SK-N-SH (cell line): ENCODE measurements around the gene PARVB. TPM values are rescaled to one million over a fixed set of nuclear protein-coding genes. Genes with fewer than 3 reads are reported as not detected.

Experiments used
- CTCF ChIA-PET: fragments of 300-600, 350-600 bp; formaldehyde crosslinking; extraction: SDS; loops from one replicate; lab custom pipeline; 2021; lab: Yijun Ruan, JAX
- POLR2A ChIA-PET: fragments of 350-600 bp; sonication (Branson Sonifier 250); formaldehyde crosslinking; extraction: SDS; loops from one replicate; lab custom pipeline; 2020; ENCODE audit warnings: antibody characterized with exemption, inconsistent platforms; lab: Yijun Ruan, JAX
- DNase-seq: peaks from one replicate; pipeline ENCODE4 v3.0.0; 2012
- H2AFZ ChIP-seq: fragments of 200-600 bp; sonication (generic); 2 replicates; pipeline ENCODE4 v1.8.1; 2016; ENCODE audit warnings: antibody characterized with exemption, mild to moderate bottlenecking, low read depth
- H3F3A ChIP-seq: fragments of 200-600 bp; sonication (generic); replicated peaks from 2 replicates; pipeline ENCODE3; 2016; ENCODE audit warnings: antibody characterized with exemption, mild to moderate bottlenecking; ENCODE audit not compliant: insufficient read depth
- H3K27ac ChIP-seq, 2 experiments: fragments of 200-500 bp in 1 of 2; fragments of 200-600 bp in 1 of 2; sonication (Bioruptor generic) in 1 of 2; sonication (generic), shearing (Covaris generic) in 1 of 2; 2 replicates each; pipeline versions ENCODE4 v1.5.1 to v1.6.1; 2014 to 2016; ENCODE audit warnings: low read depth in 2 of 2, inconsistent platforms in 1 of 2, low read length in 1 of 2, mild to moderate bottlenecking in 1 of 2, mixed read lengths in 1 of 2
- H3K27me3 ChIP-seq: fragments of 200-600 bp; sonication (generic), shearing (Covaris generic); 2 replicates; pipeline ENCODE4 v1.6.1; 2016; ENCODE audit warnings: mixed run types; ENCODE audit not compliant: insufficient read depth
- H3K36me3 ChIP-seq, 2 experiments: fragments of 200-500 bp in 1 of 2; fragments of 200-600 bp in 1 of 2; sonication (Bioruptor generic) in 1 of 2; sonication (generic) in 1 of 2; replicated peaks in 1 of 2; 2 replicates each; pipeline versions ENCODE3 to v1.5.1; 2014 to 2016; ENCODE audit warnings: low read length in 1 of 2, mild to moderate bottlenecking in 1 of 2; ENCODE audit not compliant: insufficient read depth in 2 of 2, control insufficient read depth in 1 of 2
- H3K4me1 ChIP-seq, 2 experiments: fragments of 200-500 bp in 1 of 2; fragments of 200-600 bp in 1 of 2; sonication (Bioruptor generic) in 1 of 2; sonication (generic), shearing (Covaris generic) in 1 of 2; 2 replicates each; pipeline versions ENCODE4 v1.5.1 to v1.6.1; 2014 to 2016; ENCODE audit warnings: low read depth in 1 of 2, low read length in 1 of 2, mixed run types in 1 of 2; ENCODE audit not compliant: insufficient read depth in 2 of 2, control insufficient read depth in 1 of 2
- H3K4me2 ChIP-seq: fragments of 200-600 bp; sonication (generic), shearing (Covaris generic); 2 replicates; pipeline ENCODE4 v1.6.1; 2017; ENCODE audit warnings: mixed run types
- H3K4me3 ChIP-seq, 2 experiments: fragments of 200-500 bp in 1 of 2; fragments of 200-600 bp in 1 of 2; sonication (Bioruptor generic) in 1 of 2; sonication (generic), shearing (Covaris generic) in 1 of 2; 2 replicates each; pipeline versions ENCODE4 v1.5.1 to v1.8.1; 2014 to 2016; ENCODE audit warnings: low read depth in 2 of 2, inconsistent platforms in 1 of 2, low read length in 1 of 2, mild to moderate bottlenecking in 1 of 2, mixed read lengths in 1 of 2, moderate library complexity in 1 of 2
- H3K79me2 ChIP-seq: fragments of 200-600 bp; sonication (generic); 2 replicates; pipeline ENCODE4 v1.8.1; 2017; ENCODE audit warnings: mild to moderate bottlenecking; ENCODE audit not compliant: insufficient read depth
- H3K9ac ChIP-seq: fragments of 200-600 bp; sonication (generic); 2 replicates; pipeline ENCODE4 v1.6.1; 2017; ENCODE audit warnings: mixed run types
- H3K9me2 ChIP-seq: fragments of 200-600 bp; sonication (generic); 2 replicates; pipeline ENCODE4 v1.6.1; 2017; ENCODE audit warnings: mixed run types
- H3K9me3 ChIP-seq: fragments of 200-600 bp; sonication (generic); 2 replicates; pipeline ENCODE4 v1.6.1; 2017; ENCODE audit warnings: mixed run types, mild to moderate bottlenecking, moderate library complexity
- H4K20me1 ChIP-seq: fragments of 200-600 bp; sonication (generic); 2 replicates; pipeline ENCODE4 v1.6.1; 2017; ENCODE audit warnings: mild to moderate bottlenecking, mixed run types; ENCODE audit not compliant: insufficient read depth
- CHD2 ChIP-seq: fragments of 150-350 bp; IDR thresholded peaks from 2 replicates; pipeline ENCODE4 v1.6.1; 2018; ENCODE audit warnings: low read length; ENCODE audit not compliant: partially characterized antibody
- ELF1 ChIP-seq: IDR thresholded peaks from 2 replicates; pipeline ENCODE4 v1.4.0; 2012
- EP300 ChIP-seq, 2 experiments: IDR thresholded peaks; 2 replicates each; pipeline versions ENCODE4 v1.4.0 to v1.6.1; 2012; ENCODE audit warnings: borderline replicate concordance in 1 of 2, low read depth in 1 of 2, low read length in 1 of 2
- FOSL2 ChIP-seq: IDR thresholded peaks from 2 replicates; pipeline ENCODE4 v1.4.0; 2012; ENCODE audit warnings: low read depth, mild to moderate bottlenecking, moderate library complexity, borderline replicate concordance
- FOXJ3 ChIP-seq: sonication (generic); formaldehyde crosslinking; IDR thresholded peaks from 2 replicates; pipeline ENCODE4 v1.5.1; 2020; ENCODE audit warnings: mild to moderate bottlenecking, missing genetic modification reagents
- GABPA ChIP-seq: IDR thresholded peaks from 2 replicates; pipeline ENCODE4 v1.4.0; 2012; ENCODE audit warnings: low read depth, mild to moderate bottlenecking
- JUND ChIP-seq: IDR thresholded peaks from 2 replicates; pipeline ENCODE4 v1.4.0; 2012
- MEF2A ChIP-seq: IDR thresholded peaks from 2 replicates; pipeline ENCODE4 v1.4.0; 2012; ENCODE audit warnings: low read depth, borderline replicate concordance
- MXI1 ChIP-seq: IDR thresholded peaks from 2 replicates; pipeline ENCODE4 v1.6.1; 2012; ENCODE audit warnings: mild to moderate bottlenecking, low read depth, low read length, improper control_type of control experiment
- NFIC ChIP-seq: IDR thresholded peaks from 2 replicates; pipeline ENCODE4 v1.4.0; 2012; ENCODE audit warnings: borderline replicate concordance
- POLR2AphosphoS5 ChIP-seq: IDR thresholded peaks from 2 replicates; pipeline ENCODE4 v1.6.1; 2012; ENCODE audit warnings: low read depth, low read length
- RAD21 ChIP-seq: IDR thresholded peaks from 2 replicates; pipeline ENCODE4 v1.6.1; 2012; ENCODE audit warnings: mild to moderate bottlenecking, low read length
- RCOR1 ChIP-seq: fragments of 150-350 bp; IDR thresholded peaks from 2 replicates; pipeline ENCODE4 v1.6.1; 2017; ENCODE audit warnings: antibody characterized with exemption, low read length
- RFX5 ChIP-seq: IDR thresholded peaks from 2 replicates; pipeline ENCODE4 v1.6.1; 2012; ENCODE audit warnings: mild to moderate bottlenecking, improper control_type of control experiment, low read length
- RXRA ChIP-seq: IDR thresholded peaks from 2 replicates; pipeline ENCODE4 v1.4.0; 2012; ENCODE audit warnings: low read depth, mild to moderate bottlenecking, borderline replicate concordance
- SIN3A ChIP-seq: IDR thresholded peaks from 2 replicates; pipeline ENCODE4 v1.6.1; 2012; ENCODE audit warnings: low read depth, mild to moderate bottlenecking, low read length, moderate library complexity, borderline replicate concordance
- SMC3 ChIP-seq: IDR thresholded peaks from 2 replicates; pipeline ENCODE4 v1.6.1; 2012; ENCODE audit warnings: low read depth, low read length, improper control_type of control experiment
- TAF1 ChIP-seq: IDR thresholded peaks from 2 replicates; pipeline ENCODE4 v1.6.1; 2012; ENCODE audit warnings: low read depth, mild to moderate bottlenecking, low read length, moderate library complexity, borderline replicate concordance
- TCF12 ChIP-seq: IDR thresholded peaks from 2 replicates; pipeline ENCODE4 v1.4.0; 2012
- TEAD4 ChIP-seq: IDR thresholded peaks from 2 replicates; pipeline ENCODE4 v1.4.0; 2012; ENCODE audit warnings: mild to moderate bottlenecking, borderline replicate concordance; ENCODE audit not compliant: insufficient read depth
- YY1 ChIP-seq: IDR thresholded peaks from 2 replicates; pipeline ENCODE4 v1.4.0; 2012; ENCODE audit warnings: low read depth, mild to moderate bottlenecking
- WGBS: methylation state at CpG from one replicate; pipeline ENCODE4 v1.1.6; 2017; ENCODE audit warnings: low lambda C conversion rate; 5-methylcytosine and 5-hydroxymethylcytosine counted together
- polyA plus RNA-seq, 3 experiments: library from polyadenylated mRNA; depleted of rRNA; stranded (reverse); fragments of >200 nt; gene quantifications; 2 replicates each; pipeline ENCODE4 v1.2.3, GENCODE V29; 2012
- TF ChIP-seq, protein P1 (sequence below): fragments of 200-600 bp; sonication (generic); IDR thresholded peaks from 2 replicates; pipeline ENCODE4 v1.6.1; 2017; ENCODE audit warnings: antibody characterized with exemption, mild to moderate bottlenecking, moderate library complexity
- TF ChIP-seq, protein P2 (sequence below): fragments of 150-350 bp; IDR thresholded peaks from 2 replicates; pipeline ENCODE4 v1.6.1; 2016; ENCODE audit warnings: mild to moderate bottlenecking, low read depth, low read length
- TF ChIP-seq, protein P3 (sequence below): IDR thresholded peaks from 2 replicates; pipeline ENCODE4 v1.4.0; 2012; ENCODE audit warnings: low read depth, borderline replicate concordance

PARVB gene
- polyA plus RNA-seq, 1 of the 3 experiments (the other 2 are of a cell fraction), result 87.8 TPM

DNA sequence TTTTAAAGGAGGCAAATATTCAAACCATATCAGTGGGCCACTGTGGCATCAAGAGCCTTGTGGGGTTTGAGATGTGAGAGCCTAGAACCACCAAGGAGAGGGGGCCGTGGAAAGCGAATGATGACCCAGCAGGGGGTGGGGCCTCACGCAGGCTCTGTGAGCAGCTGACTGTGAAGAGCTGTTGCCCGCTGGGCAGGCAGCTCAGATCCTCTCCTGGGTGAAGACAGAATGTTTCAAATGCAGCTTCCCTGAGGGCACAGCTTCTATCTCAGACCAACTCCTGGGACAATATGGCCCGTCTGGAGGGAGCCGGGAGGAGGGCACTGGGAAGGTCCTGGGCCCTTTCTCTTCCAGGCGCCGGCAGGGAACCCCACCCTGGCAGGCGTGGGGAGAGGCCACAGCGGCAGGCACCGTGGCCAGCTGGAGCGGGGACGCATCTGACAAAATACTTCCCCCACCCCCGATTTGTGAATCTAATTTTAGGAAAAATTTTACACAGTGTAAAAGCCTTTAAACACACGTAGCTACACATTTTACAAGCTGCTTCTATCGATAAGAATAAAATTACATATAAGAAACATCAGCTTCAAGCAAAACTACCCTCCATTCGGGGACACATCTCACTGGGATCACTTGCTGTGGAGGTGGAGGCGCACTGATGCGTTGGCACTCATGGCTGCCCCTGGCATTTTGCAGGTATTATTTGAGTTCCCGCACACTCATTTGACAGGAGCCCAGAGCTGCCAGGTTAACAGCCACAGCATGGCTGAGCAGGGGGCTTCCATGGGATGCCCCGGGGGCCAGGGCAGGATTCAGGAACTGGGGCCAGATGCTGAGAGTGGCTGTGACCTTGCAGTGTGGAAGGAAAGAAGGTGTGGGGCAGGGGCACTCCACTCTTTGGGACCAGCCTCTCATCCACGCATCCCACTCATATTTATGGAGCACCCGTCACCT lies 196.9 kb downstream of the PARVB start:
- Histone ChIP-seq H3K9me2 (no peaks in the 10 kb centered on the region), H3K27me3 (no peaks in the 10 kb centered on the region; the same call in 1 of the 2 replicates), H4K20me1 (no peaks in the 10 kb centered on the region), H3K36me3 (no peaks in the 10 kb centered on the region), H3K27ac (no peak overlapping the region), H3F3A (no peaks in the 10 kb centered on the region), H3K4me3 (no peak overlapping the region), H3K9ac (no peak overlapping the region), H3K79me2 (no peaks in the 10 kb centered on the region), H3K9me3 (no peaks in the 10 kb centered on the region), H2AFZ (no peak overlapping the region), H3K4me1 (no peaks in the 10 kb centered on the region), H3K4me2 (no peak overlapping the region)
- no peak for TF ChIP-seq YY1
- TF ChIP-seq RXRA, result no peak
- TF ChIP-seq GABPA, result no peak
- TF ChIP-seq ELF1, result no peak
- no peak for TF ChIP-seq TAF1
- TF ChIP-seq RCOR1, result no peak
- TF ChIP-seq, protein P1, sequence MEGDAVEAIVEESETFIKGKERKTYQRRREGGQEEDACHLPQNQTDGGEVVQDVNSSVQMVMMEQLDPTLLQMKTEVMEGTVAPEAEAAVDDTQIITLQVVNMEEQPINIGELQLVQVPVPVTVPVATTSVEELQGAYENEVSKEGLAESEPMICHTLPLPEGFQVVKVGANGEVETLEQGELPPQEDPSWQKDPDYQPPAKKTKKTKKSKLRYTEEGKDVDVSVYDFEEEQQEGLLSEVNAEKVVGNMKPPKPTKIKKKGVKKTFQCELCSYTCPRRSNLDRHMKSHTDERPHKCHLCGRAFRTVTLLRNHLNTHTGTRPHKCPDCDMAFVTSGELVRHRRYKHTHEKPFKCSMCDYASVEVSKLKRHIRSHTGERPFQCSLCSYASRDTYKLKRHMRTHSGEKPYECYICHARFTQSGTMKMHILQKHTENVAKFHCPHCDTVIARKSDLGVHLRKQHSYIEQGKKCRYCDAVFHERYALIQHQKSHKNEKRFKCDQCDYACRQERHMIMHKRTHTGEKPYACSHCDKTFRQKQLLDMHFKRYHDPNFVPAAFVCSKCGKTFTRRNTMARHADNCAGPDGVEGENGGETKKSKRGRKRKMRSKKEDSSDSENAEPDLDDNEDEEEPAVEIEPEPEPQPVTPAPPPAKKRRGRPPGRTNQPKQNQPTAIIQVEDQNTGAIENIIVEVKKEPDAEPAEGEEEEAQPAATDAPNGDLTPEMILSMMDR, result no peak
- TF ChIP-seq FOXJ3, result no peak
- no peak for TF ChIP-seq SMC3
- no peak for TF ChIP-seq RAD21
- TF ChIP-seq, protein P2, sequence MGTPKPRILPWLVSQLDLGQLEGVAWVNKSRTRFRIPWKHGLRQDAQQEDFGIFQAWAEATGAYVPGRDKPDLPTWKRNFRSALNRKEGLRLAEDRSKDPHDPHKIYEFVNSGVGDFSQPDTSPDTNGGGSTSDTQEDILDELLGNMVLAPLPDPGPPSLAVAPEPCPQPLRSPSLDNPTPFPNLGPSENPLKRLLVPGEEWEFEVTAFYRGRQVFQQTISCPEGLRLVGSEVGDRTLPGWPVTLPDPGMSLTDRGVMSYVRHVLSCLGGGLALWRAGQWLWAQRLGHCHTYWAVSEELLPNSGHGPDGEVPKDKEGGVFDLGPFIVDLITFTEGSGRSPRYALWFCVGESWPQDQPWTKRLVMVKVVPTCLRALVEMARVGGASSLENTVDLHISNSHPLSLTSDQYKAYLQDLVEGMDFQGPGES, result no peak
- TF ChIP-seq CHD2, result no peak
- POLR2A ChIA-PET, result no interaction called here
- WGBS, result 54% methylated on average over 20 of the region's 23 CpGs
- CTCF ChIA-PET, result interaction anchor here (0.7 to 1.2 kb wide), 2 partner anchors 101 to 140 kb away, joined by 3 read pairs; no protein-coding TSS in a partner anchor
- DNase-seq, result no peak

DNA sequence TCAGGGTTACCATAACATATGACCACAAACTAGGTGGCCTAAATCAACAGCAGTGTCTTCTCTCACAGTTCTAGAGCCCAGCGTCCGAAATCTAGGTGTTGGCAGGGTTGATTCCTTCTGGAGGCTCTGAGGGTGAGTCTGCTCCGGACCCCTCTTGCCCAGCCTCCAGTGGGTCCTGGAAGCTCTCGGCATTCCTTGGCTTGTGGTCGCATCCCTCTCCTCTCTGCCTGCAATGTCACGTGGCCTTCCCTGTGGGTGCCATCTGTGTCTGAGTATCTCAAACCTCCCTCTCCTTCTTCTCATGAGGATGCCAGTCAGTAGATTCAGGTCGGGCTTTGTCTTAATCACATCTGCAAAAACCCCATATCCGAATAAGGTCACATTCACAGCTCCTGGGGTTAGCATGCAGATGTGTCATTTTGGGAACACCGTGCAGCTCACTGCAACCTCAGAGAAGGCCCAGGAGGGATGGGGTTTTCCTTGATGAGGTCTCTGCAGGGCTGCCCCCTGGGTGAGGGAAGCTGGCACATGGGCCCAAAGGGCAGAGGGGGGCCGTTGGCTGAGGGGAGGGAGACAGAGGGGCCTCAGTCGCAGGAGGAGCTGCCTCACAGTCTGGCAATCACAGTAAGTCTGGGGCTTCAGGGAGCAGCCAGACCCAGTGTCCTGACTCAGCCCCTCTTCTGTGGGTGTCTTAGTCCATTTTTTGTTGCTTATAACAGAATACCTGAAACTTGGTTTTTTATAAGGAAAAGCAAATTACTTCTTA lies 197.8 kb downstream of the PARVB start:
- H4K20me1 ChIP-seq, result no peaks in the 10 kb centered on the region
- H3K27ac ChIP-seq, result no peak overlapping the region
- no peaks in the 10 kb centered on the region for H3K9me2 ChIP-seq
- CTCF ChIA-PET, result interaction anchor here (1.2 kb wide), 1 partner anchor 141 kb away, joined by 3 read pairs; no protein-coding TSS in a partner anchor
- DNase-seq, result no peak
- no peaks in the 10 kb centered on the region; the same call in 1 of the 2 replicates for H3K27me3 ChIP-seq
- no peak overlapping the region for H2AFZ ChIP-seq
- H3K9me3 ChIP-seq, result no peaks in the 10 kb centered on the region
- POLR2A ChIA-PET, result no interaction called here
- WGBS, result 43% methylated on average over 6 of the region's 11 CpGs
- no peaks in the 10 kb centered on the region for H3F3A ChIP-seq
- H3K79me2 ChIP-seq, result no peaks in the 10 kb centered on the region
- H3K4me2 ChIP-seq, result no peak overlapping the region
- H3K9ac ChIP-seq, result no peak overlapping the region
- no peaks in the 10 kb centered on the region for H3K4me1 ChIP-seq
- H3K36me3 ChIP-seq, result no peaks in the 10 kb centered on the region
- no peak overlapping the region for H3K4me3 ChIP-seq
- TF ChIP-seq SIN3A (no peak), ELF1 (no peak), TAF1 (no peak), SMC3 (no peak), NFIC (no peak), TEAD4 (no peak), MEF2A (no peak), RFX5 (no peak), POLR2AphosphoS5 (no peak), RXRA (no peak), JUND (no peak), FOSL2 (no peak), RAD21 (no peak), YY1 (no peak), MXI1 (no peak), EP300 (IDR thresholded peaks at IDR 0.05; ENCODE audit: borderline replicate concordance in 1 of 2, low read depth in 1 of 2, low read length in 1 of 2) (no peak), TCF12 (no peak)
- TF ChIP-seq, protein P3, sequence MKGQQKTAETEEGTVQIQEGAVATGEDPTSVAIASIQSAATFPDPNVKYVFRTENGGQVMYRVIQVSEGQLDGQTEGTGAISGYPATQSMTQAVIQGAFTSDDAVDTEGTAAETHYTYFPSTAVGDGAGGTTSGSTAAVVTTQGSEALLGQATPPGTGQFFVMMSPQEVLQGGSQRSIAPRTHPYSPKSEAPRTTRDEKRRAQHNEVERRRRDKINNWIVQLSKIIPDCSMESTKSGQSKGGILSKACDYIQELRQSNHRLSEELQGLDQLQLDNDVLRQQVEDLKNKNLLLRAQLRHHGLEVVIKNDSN, result no peak
